ENCODE data around the gene INSRR.

Gene INSRR

GRCh38 chr1:156858959-156859522 lies at the start of gene INSRR:
TSS of gene INSRR (minus strand) at chr1:156859117. CDS start at chr1:156858621, 496 bp downstream.
- in situ Hi-C loops (cut with MboI; ENCODE audit: low sequenced_read_pairs, unreplicated experiment), result no loop called here
- TF ChIP-seq, protein P1, sequence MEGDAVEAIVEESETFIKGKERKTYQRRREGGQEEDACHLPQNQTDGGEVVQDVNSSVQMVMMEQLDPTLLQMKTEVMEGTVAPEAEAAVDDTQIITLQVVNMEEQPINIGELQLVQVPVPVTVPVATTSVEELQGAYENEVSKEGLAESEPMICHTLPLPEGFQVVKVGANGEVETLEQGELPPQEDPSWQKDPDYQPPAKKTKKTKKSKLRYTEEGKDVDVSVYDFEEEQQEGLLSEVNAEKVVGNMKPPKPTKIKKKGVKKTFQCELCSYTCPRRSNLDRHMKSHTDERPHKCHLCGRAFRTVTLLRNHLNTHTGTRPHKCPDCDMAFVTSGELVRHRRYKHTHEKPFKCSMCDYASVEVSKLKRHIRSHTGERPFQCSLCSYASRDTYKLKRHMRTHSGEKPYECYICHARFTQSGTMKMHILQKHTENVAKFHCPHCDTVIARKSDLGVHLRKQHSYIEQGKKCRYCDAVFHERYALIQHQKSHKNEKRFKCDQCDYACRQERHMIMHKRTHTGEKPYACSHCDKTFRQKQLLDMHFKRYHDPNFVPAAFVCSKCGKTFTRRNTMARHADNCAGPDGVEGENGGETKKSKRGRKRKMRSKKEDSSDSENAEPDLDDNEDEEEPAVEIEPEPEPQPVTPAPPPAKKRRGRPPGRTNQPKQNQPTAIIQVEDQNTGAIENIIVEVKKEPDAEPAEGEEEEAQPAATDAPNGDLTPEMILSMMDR (IDR thresholded peaks at IDR 0.05; ENCODE audit: borderline replicate concordance, control extremely low read depth, extremely low read depth, insufficient read depth, missing control alignments), result no peak
- DNase-seq (ENCODE audit: low spot score), result no peak

DNA sequence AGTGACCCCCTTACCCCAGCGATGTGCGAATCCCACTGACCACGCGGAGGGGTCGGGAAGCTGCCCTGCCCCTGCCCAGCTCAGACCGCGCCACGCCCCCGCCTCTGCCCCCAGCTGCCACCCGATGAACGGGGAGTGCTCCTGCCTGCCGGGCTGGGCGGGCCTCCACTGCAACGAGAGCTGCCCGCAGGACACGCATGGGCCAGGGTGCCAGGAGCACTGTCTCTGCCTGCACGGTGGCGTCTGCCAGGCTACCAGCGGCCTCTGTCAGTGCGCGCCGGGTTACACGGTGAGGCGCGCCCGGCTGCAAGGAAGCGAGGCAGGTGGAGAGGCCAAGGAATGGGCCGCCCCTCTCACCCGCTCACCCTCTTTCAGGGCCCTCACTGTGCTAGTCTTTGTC lies 49.6 kb upstream of the INSRR start:
- in situ Hi-C loops (cut with MboI; ENCODE audit: low sequenced_read_pairs, unreplicated experiment), result no loop called here
- no peak for DNase-seq (ENCODE audit: low spot score)
- TF ChIP-seq, protein P1 (IDR thresholded peaks at IDR 0.05; ENCODE audit: borderline replicate concordance, control extremely low read depth, extremely low read depth, insufficient read depth, missing control alignments), result no peak

- TF ChIP-seq, protein P1 (IDR thresholded peaks at IDR 0.05; ENCODE audit: borderline replicate concordance, control extremely low read depth, extremely low read depth, insufficient read depth, missing control alignments), result no peak
- in situ Hi-C loops (cut with MboI; ENCODE audit: low sequenced_read_pairs, unreplicated experiment), result no loop called here
- no peak for DNase-seq (ENCODE audit: low spot score)
These were observed 47.4 kb upstream of the INSRR start for GRCh38 chr1:156906206-156906906.

DNA sequence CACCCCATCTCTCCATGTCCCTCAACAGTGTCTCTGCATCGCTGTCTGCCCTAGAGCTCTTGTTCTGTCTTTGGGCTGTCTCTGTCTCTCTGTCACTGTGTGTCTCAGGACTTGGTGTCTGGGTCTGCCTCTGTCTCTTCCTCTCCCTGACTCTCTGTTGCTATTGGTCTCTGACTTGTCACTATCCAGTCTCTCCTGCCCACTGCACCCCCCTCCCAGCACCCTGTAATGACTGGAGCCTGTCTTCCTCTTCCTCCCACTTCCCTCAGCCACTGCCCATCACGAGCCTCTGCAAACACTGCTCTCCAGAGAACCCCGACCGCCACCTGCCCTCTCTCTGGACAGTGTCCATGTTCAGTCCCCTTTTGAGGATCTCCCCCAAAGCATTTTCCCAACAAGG lies 46.7 kb upstream of the INSRR start:
- DNase-seq (ENCODE audit: low spot score), result no peak
- TF ChIP-seq, protein P1 (IDR thresholded peaks at IDR 0.05; ENCODE audit: borderline replicate concordance, control extremely low read depth, extremely low read depth, insufficient read depth, missing control alignments), result no peak
- in situ Hi-C loops (cut with MboI; ENCODE audit: low sequenced_read_pairs, unreplicated experiment), result no loop called here

GRCh38 chr1:156905176-156905575 lies 46.3 kb upstream of the INSRR start:
- in situ Hi-C loops (cut with MboI; ENCODE audit: low sequenced_read_pairs, unreplicated experiment), result no loop called here
- TF ChIP-seq, protein P1 (IDR thresholded peaks at IDR 0.05; ENCODE audit: borderline replicate concordance, control extremely low read depth, extremely low read depth, insufficient read depth, missing control alignments), result no peak
- no peak for DNase-seq (ENCODE audit: low spot score)

DNA sequence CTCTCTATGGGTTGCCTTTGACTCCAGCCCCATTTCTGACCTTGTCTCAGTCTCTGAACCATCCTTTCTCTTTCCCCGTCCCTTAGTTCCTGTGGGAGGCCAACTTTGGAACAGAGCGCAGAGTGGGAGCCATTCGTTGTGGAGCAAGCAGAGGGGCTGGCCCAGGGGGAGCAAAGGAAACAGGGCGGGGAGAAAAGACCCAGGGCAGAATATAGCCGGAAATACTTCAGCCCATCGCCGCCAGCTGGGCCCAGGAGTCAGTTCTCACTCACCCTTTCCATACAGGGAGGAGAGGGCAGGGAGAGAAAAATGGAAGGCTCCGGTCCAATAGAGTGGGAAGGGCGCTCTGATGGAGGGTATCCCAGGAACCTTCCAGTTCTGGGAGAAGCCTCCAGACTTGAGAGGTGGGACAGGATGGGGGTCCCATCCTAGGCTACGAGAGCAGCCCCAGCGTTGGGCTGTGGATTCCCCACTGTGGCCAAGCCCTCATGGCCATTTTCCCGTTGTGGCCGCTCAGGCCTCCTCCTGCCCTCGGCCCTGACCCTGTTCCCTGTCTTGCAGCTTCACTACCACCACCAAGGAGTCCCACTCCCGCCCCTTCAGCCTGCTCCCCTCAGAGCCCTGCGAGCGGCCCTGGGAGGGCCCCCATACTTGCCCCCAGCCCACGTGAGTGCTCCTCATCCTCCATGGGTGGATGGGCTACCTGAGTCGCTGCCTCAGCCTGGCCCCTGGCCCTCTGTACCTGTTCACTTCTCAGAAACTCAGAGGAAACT lies 45.5 kb upstream of the INSRR start:
- in situ Hi-C loops (cut with MboI; ENCODE audit: low sequenced_read_pairs, unreplicated experiment), result no loop called here
- TF ChIP-seq, protein P1 (IDR thresholded peaks at IDR 0.05; ENCODE audit: borderline replicate concordance, control extremely low read depth, extremely low read depth, insufficient read depth, missing control alignments), result no peak
- DNase-seq (ENCODE audit: low spot score), result no peak

All from GM13976 (cell line).